HG03135 (cell line): ENCODE data around the gene TMPRSS5.
"Not testable (repeated sequence)": the region's sequence is repeated elsewhere in the genome, so short reads cannot be mapped to it uniquely, and the experiment has no call there.

Source experiments
- ATAC-seq: cut with Tn5 transposase; IDR thresholded peaks from one replicate; pipeline ENCODE4 v1.9.1; 2021; ENCODE audit warnings: mild to moderate bottlenecking, moderate library complexity; ENCODE audit not compliant: unreplicated experiment

TMPRSS5 gene

DNA sequence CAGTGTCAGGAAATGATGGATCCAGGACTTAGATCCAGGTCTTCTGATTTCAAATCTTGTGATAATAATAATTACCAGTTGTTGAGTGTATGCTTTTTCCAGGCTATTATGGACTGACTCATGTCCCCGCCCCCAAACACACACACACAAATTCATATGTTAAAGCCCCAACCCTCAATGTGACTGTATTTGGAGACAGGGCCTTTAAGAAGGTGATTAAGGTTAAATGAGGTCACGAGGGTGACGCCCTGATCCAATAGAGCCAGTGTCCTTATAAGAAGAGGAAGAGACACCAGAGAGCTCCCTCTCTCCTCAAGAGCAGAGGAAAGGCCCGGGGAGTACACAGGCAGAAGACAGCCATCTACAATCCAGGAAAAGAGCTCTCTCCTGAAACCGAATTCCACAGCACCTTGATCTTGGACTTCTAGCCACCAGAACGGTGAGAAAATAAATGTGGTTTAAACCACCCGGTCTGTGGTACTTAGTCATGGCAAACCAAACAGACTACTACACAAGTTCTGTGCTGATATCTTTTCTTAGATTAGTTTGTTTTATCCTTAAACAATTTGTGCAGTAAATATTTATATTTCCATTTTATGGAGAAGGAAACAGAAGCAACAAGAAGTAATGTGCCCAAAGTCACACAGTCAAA, 8.2 kb downstream of the TMPRSS5 start:
- no peak for ATAC-seq

GRCh38 chr11:113697111-113697510, 9.0 kb downstream of the TMPRSS5 start:
- ATAC-seq = no peak

DNA sequence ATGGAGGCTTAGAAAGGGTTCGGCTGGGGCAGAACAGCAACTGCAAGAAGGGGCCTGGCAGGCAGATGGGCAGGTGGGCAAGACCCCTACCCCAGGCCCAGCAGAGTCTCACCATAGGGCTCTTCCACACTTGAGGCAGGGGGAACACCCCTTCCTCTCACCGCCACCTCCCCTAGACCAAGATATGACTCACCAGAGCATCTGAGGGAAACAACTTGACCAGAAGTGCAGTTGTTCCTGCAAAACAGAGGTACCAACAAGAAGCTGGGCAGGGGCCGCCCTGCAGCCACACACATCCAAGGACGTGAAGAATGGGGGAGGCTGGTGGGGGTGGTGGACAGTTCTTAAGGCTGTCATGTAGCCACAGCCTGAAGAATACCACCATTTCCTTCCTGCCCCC, 10.9 kb downstream of the TMPRSS5 start:
- no peak for ATAC-seq

GRCh38 chr11:113694390-113694789, 11.7 kb downstream of the TMPRSS5 start:
- ATAC-seq = no peak

DNA sequence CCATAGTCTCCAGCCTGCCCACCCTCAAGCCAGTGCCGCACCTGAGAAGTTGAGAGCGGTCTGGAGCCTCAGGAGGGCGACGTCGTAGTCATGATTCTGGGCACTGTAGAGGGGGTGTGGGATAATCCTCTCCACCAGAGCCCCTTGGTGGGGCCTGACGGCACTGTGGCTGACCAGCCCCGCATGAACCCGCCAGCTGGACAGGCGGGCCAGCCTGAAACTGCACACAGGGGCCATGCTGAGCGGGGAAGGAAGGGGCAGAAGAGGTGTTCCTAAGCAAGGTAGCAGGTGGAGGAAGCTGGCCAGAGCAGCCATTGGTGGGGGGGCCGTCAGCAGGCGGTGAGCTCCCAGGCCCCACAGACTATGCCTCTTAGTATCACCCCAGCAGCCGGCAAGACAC, 13.1 kb downstream of the TMPRSS5 start:
- ATAC-seq = no peak

DNA sequence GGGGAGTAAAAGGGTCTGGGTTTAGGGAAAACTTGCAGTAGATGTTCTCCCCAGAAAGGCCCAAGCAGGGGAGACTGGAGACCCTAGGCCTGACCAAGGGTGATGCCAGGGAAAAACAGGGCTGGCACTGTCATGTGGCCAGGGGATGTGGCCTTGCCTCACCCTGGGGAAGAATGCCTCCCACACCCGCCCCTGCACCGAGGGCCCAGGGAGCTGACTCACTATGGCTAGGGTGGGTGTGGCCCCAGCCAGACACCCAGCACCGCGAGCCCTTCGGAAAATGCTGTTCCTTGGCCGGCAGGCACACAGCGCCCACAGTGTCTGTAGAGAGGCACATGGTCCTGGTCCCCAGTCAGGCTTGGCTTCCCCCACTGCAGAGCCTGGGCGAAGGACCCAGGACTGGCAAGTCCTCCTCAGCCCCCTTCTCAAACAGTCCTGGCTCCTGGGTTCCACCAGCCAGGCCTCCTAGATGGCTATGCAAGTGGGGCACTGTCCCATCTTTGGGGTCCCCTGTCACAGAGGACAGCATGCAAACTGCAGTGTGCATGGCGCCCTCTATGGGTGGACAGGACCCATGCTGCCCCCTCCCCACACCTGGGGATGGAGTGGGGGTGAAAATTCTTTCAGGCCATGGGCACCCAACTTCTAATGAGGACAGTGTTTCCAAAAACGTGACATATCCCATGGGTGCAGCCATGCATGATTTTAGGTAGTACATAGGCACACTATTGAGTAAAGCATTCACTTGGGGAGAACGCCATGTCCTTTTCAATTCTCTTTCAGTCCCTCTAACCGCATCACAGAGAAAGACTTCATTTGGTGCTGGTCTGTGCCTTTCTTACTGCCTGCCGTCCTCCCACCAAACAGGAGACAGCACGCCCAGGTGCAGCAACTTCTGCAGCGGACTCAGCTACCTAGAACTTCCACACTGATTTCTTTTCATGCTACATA, 15.2 kb downstream of the TMPRSS5 start:
- no peak for ATAC-seq

GRCh38 chr11:113689768-113690618, 16.1 kb downstream of the TMPRSS5 start:
- no peak for ATAC-seq

GRCh38 chr11:113685654-113686359, 20.3 kb downstream of the TMPRSS5 start:
- ATAC-seq = no peak

- ATAC-seq = no peak
Measured at GRCh38 chr11:113684496-113684895, 21.6 kb downstream of the TMPRSS5 start.

GRCh38 chr11:113683481-113684046, 22.5 kb downstream of the TMPRSS5 start:
- no peak for ATAC-seq

DNA sequence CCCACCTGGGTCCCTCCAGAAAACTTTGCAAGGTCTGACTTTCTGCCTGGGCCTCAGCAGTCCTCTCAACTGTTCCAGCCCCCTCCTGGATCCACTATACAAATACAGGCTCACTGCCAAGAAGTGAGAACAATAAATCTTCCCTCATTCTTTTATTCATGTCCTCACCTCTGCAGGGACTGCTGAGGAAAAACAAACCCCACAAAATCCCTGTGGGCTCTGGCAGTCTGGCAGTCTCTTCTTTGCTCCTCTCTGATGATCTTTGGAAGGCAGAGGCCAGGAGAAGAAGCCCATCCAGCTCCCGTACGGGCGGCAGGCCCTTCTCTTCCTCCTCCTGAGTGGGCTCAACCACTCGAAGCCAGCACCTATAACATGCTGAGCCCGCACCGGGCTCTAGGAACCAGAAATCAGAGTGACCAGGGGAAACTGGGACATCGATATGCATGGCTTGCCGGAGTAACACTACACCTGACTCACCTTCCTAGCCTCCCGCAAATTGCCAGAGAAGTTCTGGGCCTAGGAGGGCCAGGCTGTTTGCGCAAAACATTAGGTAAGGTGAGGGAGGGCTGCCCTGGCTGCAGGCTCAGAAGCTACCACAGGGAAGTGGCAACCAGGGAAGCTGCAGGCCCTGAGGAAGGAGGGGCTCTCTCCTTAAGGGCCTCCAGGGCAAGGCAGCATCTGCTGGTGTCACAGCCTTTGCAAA, 24.2 kb downstream of the TMPRSS5 start:
- no peak for ATAC-seq

- no peak for ATAC-seq
Measured at GRCh38 chr11:113681282-113681681, 24.8 kb downstream of the TMPRSS5 start.

GRCh38 chr11:113677685-113678084, 28.4 kb downstream of the TMPRSS5 start:
- no peak for ATAC-seq

GRCh38 chr11:113675565-113675964, 30.5 kb downstream of the TMPRSS5 start:
- ATAC-seq = no peak

DNA sequence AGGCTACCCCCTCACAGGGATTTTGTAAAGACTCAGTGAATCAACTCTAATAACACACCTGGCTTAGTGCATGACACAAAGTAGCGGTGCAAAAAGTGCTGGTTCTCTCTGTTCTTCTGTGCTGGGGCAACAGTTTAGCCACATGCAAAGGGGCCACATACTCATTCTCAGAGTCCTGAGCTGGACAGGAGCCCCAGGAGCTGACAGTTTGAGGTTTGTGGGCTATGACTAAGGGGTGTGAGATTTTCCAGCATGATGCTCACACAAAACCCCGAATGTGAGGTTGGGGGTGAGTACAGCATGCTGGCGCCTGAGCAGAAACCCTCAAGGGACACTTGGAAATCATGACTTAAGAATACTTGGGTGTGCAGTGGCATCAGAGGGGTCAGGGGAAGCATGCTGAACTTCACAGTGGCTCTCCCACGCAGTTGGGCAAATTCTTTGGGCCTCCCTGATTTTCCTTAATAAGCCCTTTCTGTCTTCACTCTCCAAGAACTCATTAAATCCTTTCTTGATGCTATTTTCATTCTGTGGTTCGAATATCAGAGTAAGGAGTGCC, 31.0 kb downstream of the TMPRSS5 start:
- ATAC-seq = peak; percentile 79

GRCh38 chr11:113674397-113674685, 31.8 kb downstream of the TMPRSS5 start:
- ATAC-seq = no peak

DNA sequence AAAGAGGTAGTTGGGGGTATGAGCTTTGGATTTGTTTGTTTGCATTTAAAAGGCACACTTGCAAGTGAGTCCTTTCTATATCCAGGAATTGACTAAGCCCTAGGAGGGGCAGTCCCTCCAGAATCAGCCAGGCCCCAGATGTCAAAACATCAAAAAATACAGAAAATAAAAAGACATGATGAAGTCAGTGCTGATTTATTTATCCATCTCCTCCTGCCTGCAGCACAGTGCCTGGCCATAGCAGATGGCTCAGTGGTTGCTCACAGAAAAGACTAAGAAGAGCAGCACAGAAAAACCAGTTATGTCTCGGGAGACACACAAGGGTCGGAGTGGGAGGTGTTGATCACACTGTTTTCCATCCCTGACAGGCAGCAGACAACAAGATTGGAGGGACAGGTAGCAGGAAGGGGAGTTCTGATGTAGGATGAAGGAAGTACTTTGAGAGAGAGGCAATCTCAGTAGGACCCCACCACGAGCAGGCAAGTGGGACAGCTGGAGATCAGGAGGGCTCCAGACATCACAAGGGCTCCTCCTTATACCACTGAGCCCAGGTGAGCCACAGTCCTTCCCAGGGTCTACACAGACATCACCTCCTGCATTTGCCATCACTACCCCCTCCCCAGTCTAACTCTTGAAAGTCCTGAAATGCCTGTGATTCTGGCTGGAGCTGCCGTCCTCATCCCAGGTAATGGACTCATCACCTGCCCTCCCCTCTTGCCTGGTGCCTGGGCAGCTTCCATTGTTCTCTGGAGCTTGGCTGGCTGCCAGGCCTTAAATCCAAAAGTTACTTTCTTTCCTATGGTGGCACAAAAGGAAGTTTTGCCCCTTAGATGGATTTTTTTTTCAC, 32.3 kb downstream of the TMPRSS5 start:
- no peak for ATAC-seq

- not testable (repeated sequence) for ATAC-seq
Measured at GRCh38 chr11:113671914-113672313, 34.2 kb downstream of the TMPRSS5 start.

DNA sequence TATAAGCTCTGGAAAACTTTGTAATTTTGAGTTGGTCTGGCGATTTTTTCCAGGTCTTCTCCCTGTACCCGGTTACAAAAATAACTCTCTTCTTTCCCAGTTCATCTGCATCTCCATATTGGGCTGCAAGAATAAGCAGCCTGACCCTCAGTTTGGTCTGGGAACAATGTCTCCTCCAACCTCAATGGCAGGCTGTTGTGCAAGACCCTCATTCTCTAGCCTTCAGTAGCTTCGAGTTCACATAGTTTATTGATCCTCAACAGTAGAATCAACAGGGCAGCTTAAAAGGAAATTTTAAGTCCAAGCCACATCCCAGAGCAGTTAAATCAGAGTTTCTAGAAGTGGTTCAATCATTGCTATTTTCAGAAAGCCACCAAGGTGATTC, 35.3 kb downstream of the TMPRSS5 start:
- ATAC-seq = no peak
